HCT116 (cell line): ENCODE data around the gene CHD3. TPM values are rescaled to one million over a fixed set of nuclear protein-coding genes. Genes with fewer than 3 reads are reported as not detected.

Source experiments
- ATAC-seq: fragments of 200-7000 bp; cut with Tn5 transposase; 2 replicates; pipeline ENCODE4 v1.9.1; 2020; ENCODE audit warnings: mild to moderate bottlenecking, moderate library complexity
- BruUV-seq: library from RNA; stranded (reverse); fragments of 400-500 nt; replicated peaks from 2 replicates; lab custom pipeline; 2021; lab: Mats Ljungman, UMichigan
- CTCF ChIA-PET: fragments of 300-600 bp; sonication (Branson Sonifier 250); formaldehyde crosslinking; loops from one replicate; lab custom pipeline; 2021; ENCODE audit warnings: antibody characterized with exemption; lab: Charles Lee
- POLR2A ChIA-PET: fragments of 300-600, 350-600 bp; sonication (Branson Sonifier 250); formaldehyde crosslinking; loops from one replicate; lab custom pipeline; 2021; ENCODE audit warnings: antibody characterized with exemption; lab: Charles Lee
- RAD21 ChIA-PET, 2 experiments: fragments of 300-600 bp; sonication (Branson Sonifier 250); formaldehyde crosslinking; loops; one replicate each; lab custom pipeline; 2023; ENCODE audit warnings: low total read pairs in 2 of 2; ENCODE audit not compliant: uncharacterized antibody in 2 of 2, unreplicated experiment in 2 of 2, low non-redundant PET in 1 of 2; lab: Charles Lee
- DNase-seq: peaks from one replicate; pipeline ENCODE4 v3.0.0-alpha.2; 2010; ENCODE audit warnings: low read depth, low spot score
- H2AFZ ChIP-seq: fragments of 200-600 bp; shearing (Covaris generic), sonication (generic); 2 replicates; pipeline ENCODE4 v1.6.1; 2017; ENCODE audit warnings: low read depth, mixed run types, mixed read lengths, antibody characterized with exemption, low read length; ENCODE audit not compliant: poor library complexity, severe bottlenecking
- H3K27ac ChIP-seq: 2 replicates; pipeline ENCODE4 v1.5.1; 2012; ENCODE audit warnings: low read depth, low read length
- H3K27me3 ChIP-seq: fragments of 200-600 bp; sonication (generic); 2 replicates; pipeline ENCODE4 v1.6.1; 2016; ENCODE audit warnings: mixed run types, low read length, mixed read lengths; ENCODE audit not compliant: insufficient read depth
- H3K36me3 ChIP-seq, 2 experiments: fragments of 200-500 bp in 1 of 2; fragments of 200-600 bp in 1 of 2; sonication (Bioruptor generic) in 1 of 2; sonication (generic) in 1 of 2; 2 replicates each; pipeline versions ENCODE4 v1.5.1 to v1.6.1; 2014 to 2016; ENCODE audit warnings: low read length in 2 of 2, inconsistent platforms in 1 of 2, mixed read lengths in 1 of 2, mixed run types in 1 of 2; ENCODE audit not compliant: insufficient read depth in 2 of 2, control insufficient read depth in 1 of 2
- H3K4me1 ChIP-seq, 2 experiments: fragments of 200-600 bp in 1 of 2; sonication (generic) in 1 of 2; 2 replicates each; pipeline versions ENCODE4 v1.5.1 to v1.6.1; 2012 to 2017; ENCODE audit warnings: low read length in 2 of 2, inconsistent platforms in 1 of 2, mild to moderate bottlenecking in 1 of 2, mixed read lengths in 1 of 2, mixed run types in 1 of 2, moderate library complexity in 1 of 2; ENCODE audit not compliant: insufficient read depth in 2 of 2, control insufficient read depth in 1 of 2
- H3K4me2 ChIP-seq: fragments of 200-600 bp; sonication (generic); 2 replicates; pipeline ENCODE4 v1.6.1; 2017; ENCODE audit warnings: mixed run types, low read length, mixed read lengths
- H3K4me3 ChIP-seq, 2 experiments: fragments of 200-600 bp in 1 of 2; sonication (generic) in 1 of 2; replicated peaks in 1 of 2; 2 replicates each; pipeline ENCODE4 v1.5.1; 2011 to 2016; ENCODE audit warnings: low read length in 2 of 2, control low read depth in 1 of 2, low read depth in 1 of 2, mild to moderate bottlenecking in 1 of 2, mixed read lengths in 1 of 2, mixed run types in 1 of 2
- H3K79me2 ChIP-seq: fragments of 200-600 bp; sonication (generic); 2 replicates; pipeline ENCODE4 v1.6.1; 2017; ENCODE audit warnings: mild to moderate bottlenecking, mixed run types, low read length, moderate library complexity, mixed read lengths; ENCODE audit not compliant: insufficient read depth
- H3K9ac ChIP-seq: fragments of 200-600 bp; sonication (generic); 2 replicates; pipeline ENCODE4 v1.6.1; 2016; ENCODE audit warnings: low read length, mixed read lengths
- H3K9me2 ChIP-seq: fragments of 200-600 bp; sonication (generic), shearing (Covaris generic); 2 replicates; pipeline ENCODE4 v1.6.1; 2017; ENCODE audit warnings: mixed run types, mild to moderate bottlenecking, moderate library complexity; ENCODE audit not compliant: insufficient read depth
- H3K9me3 ChIP-seq, 2 experiments: fragments of 200-500 bp in 1 of 2; fragments of 200-600 bp in 1 of 2; sonication (Bioruptor generic) in 1 of 2; sonication (generic) in 1 of 2; 2 replicates each; pipeline ENCODE4 v1.6.1; 2014 to 2017; ENCODE audit warnings: low read length in 2 of 2, mixed read lengths in 2 of 2, inconsistent platforms in 1 of 2, low read depth in 1 of 2, mild to moderate bottlenecking in 1 of 2, mixed run types in 1 of 2, moderate library complexity in 1 of 2; ENCODE audit not compliant: control insufficient read depth in 1 of 2, insufficient read depth in 1 of 2
- H4K20me1 ChIP-seq: fragments of 200-600 bp; sonication (generic), shearing (Covaris generic); 2 replicates; pipeline ENCODE4 v1.6.1; 2017; ENCODE audit warnings: mixed run types, mild to moderate bottlenecking, moderate library complexity; ENCODE audit not compliant: insufficient read depth
- ATF3 ChIP-seq: IDR thresholded peaks from 2 replicates; pipeline ENCODE4 v1.6.1; 2012
- CBX3 ChIP-seq: IDR thresholded peaks from 2 replicates; pipeline ENCODE4 v1.6.1; 2012; ENCODE audit warnings: low read depth
- CEBPB ChIP-seq: IDR thresholded peaks from 2 replicates; pipeline ENCODE4 v1.6.1; 2012; ENCODE audit warnings: low read depth
- CTCF ChIP-seq, 3 experiments: fragments of 200-600 bp in 1 of 3; sonication (generic) in 1 of 3; IDR thresholded peaks in 2 of 3; conservative IDR thresholded peaks in 1 of 3; 2 replicates each; pipeline ENCODE4 v1.5.1; 2012 to 2017; ENCODE audit warnings: low read depth in 2 of 3, low read length in 2 of 3, antibody characterized with exemption in 1 of 3, borderline replicate concordance in 1 of 3, control low read depth in 1 of 3, mild to moderate bottlenecking in 1 of 3, mixed read lengths in 1 of 3, mixed run types in 1 of 3, moderate library complexity in 1 of 3; ENCODE audit not compliant: insufficient read depth in 1 of 3
- EGR1 ChIP-seq: IDR thresholded peaks from 2 replicates; pipeline ENCODE4 v1.6.1; 2012; ENCODE audit warnings: low read depth
- ELF1 ChIP-seq: IDR thresholded peaks from 2 replicates; pipeline ENCODE4 v1.6.1; 2012; ENCODE audit warnings: low read depth, borderline replicate concordance
- EZH2 ChIP-seq: fragments of 200-600 bp; sonication (generic); IDR thresholded peaks from 2 replicates; pipeline ENCODE4 v1.6.1; 2017; ENCODE audit warnings: antibody characterized with exemption, mixed run types
- EZH2phosphoT487 ChIP-seq: fragments of 200-600 bp; IDR thresholded peaks from 2 replicates; pipeline ENCODE4 v1.6.1; 2018; ENCODE audit warnings: antibody characterized with exemption, borderline replicate concordance
- FOSL1 ChIP-seq: IDR thresholded peaks from 2 replicates; pipeline ENCODE4 v1.6.1; 2012; ENCODE audit warnings: low read depth
- MAX ChIP-seq: IDR thresholded peaks from 2 replicates; pipeline ENCODE4 v1.6.1; 2012
- POLR2AphosphoS5 ChIP-seq: IDR thresholded peaks from 2 replicates; pipeline ENCODE4 v1.6.1; 2011; ENCODE audit warnings: mild to moderate bottlenecking, low read depth, low read length, moderate library complexity
- SIN3A ChIP-seq: IDR thresholded peaks from 2 replicates; pipeline ENCODE4 v1.6.1; 2012; ENCODE audit warnings: low read depth
- SP1 ChIP-seq: IDR thresholded peaks from 2 replicates; pipeline ENCODE4 v1.6.1; 2012; ENCODE audit warnings: low read depth
- SRF ChIP-seq: IDR thresholded peaks from 2 replicates; pipeline ENCODE4 v1.6.1; 2012; ENCODE audit warnings: low read depth
- TCF7L2 ChIP-seq: IDR thresholded peaks from 2 replicates; pipeline ENCODE4 v1.7.0; 2011; ENCODE audit warnings: borderline replicate concordance, inconsistent platforms; ENCODE audit not compliant: insufficient read depth, insufficient read length; ENCODE audit errors: extremely low read depth
- ZBTB33 ChIP-seq: IDR thresholded peaks from 2 replicates; pipeline ENCODE4 v1.6.1; 2011; ENCODE audit warnings: mild to moderate bottlenecking, low read length, moderate library complexity; ENCODE audit not compliant: insufficient replicate concordance; ENCODE audit errors: extremely low read depth
- intact Hi-C: fragments of 100-400 bp; cut with micrococcal nuclease; formaldehyde crosslinking; loops from 2 replicates; pipeline ENCODE4 v1.10.0; 2022
- total RNA-seq: library from RNA; stranded (reverse); gene quantifications from one replicate; pipeline ENCODE4 v1.2.1, GENCODE V29; 2021; ENCODE audit not compliant: unreplicated experiment
- TF ChIP-seq, protein P1 (sequence below): IDR thresholded peaks from 2 replicates; pipeline ENCODE4 v1.6.1; 2012; ENCODE audit warnings: low read depth

CHD3 gene
- total RNA-seq, 1 experiment from 2014 or later, result 54.8 TPM

GRCh38 chr17:7857713-7858521 lies 30.7 kb upstream of the CHD3 start, which contains the start of gene CYB5D1:
Gene CYB5D1 (plus strand): TSS chr17:7858003. CDS start chr17:7858135, 132 bp downstream.
- H3K36me3 ChIP-seq, result peaks cover 8 to 23% of the 10 kb centered on the region in 2 experiments; a peak in 3 of 4 replicates
- peak within 1 kb of the TSS; percentile 93 for H3K9ac ChIP-seq
- peak within 1 kb of the TSS; percentile 59 for H2AFZ ChIP-seq
- peak; percentile 94 for DNase-seq
- H3K9me3 ChIP-seq, result no peaks in the 10 kb centered on the region
- POLR2A ChIA-PET, result interaction anchor here (0.6 to 2.6 kb wide), 14 partner anchors 13 to 454 kb away, joined by 3 to 45 read pairs (median 4); partner anchors contain the start of genes CNTROB, TMEM256, TP53 and TRAPPC1
- H3K27me3 ChIP-seq, result no peaks in the 10 kb centered on the region
- ATAC-seq, result peak; percentile 49
- RAD21 ChIA-PET, result interaction anchor here (1.0 to 1.7 kb wide), 4 partner anchors 22 to 114 kb away, joined by 3 to 6 read pairs (median 5); no protein-coding TSS in a partner anchor
- H3K9me2 ChIP-seq, result no peaks in the 10 kb centered on the region
- H4K20me1 ChIP-seq, result no peaks in the 10 kb centered on the region
- peaks cover 10 to 24% of the 10 kb centered on the region in 2 experiments; a peak in 3 of 4 replicates for H3K4me1 ChIP-seq
- intact Hi-C loops, result loop anchor here (1.0 to 2.0 kb wide), 2 partner anchors 23 to 29 kb away; partner anchors contain the start of gene KDM6B
- peak within 1 kb of the TSS; percentile 99 for H3K4me2 ChIP-seq
- H3K4me3 ChIP-seq, result peak within 1 kb of the TSS; percentile 67 to 94
- peak within 1 kb of the TSS; percentile 92 for H3K27ac ChIP-seq
- BruUV-seq, result no TSS peak
- CTCF ChIA-PET, result interaction anchor here (0.9 to 1.5 kb wide), 11 partner anchors 13 to 183 kb away, joined by 3 to 12 read pairs (median 6); partner anchors contain the start of genes KDM6B and TP53
- H3K79me2 ChIP-seq, result peaks cover 42% of the 10 kb centered on the region
- TF ChIP-seq CTCF (IDR thresholded peaks at IDR 0.05 in 2 of 3, conservative IDR thresholded peaks at IDR 0.05 in 1 of 3; ENCODE audit: borderline replicate concordance in 1 of 3, insufficient read depth in 1 of 3, low read depth in 2 of 3, low read length in 2 of 3) (no peak), ZBTB33 (peak; percentile 88), MAX (peak; percentile 87), CBX3 (no peak), FOSL1 (no peak), EGR1 (no peak), SIN3A (peak; percentile 79), TCF7L2 (no peak), POLR2AphosphoS5 (no peak; the same call in 1 of the 2 replicates), EZH2phosphoT487 (no peak), CEBPB (no peak), ELF1 (no peak; the same call in 1 of the 2 replicates), SP1 (peak; percentile 94), EZH2 (no peak), SRF (no peak; the same call in 1 of the 2 replicates), ATF3 (no peak)
- TF ChIP-seq, protein P1, sequence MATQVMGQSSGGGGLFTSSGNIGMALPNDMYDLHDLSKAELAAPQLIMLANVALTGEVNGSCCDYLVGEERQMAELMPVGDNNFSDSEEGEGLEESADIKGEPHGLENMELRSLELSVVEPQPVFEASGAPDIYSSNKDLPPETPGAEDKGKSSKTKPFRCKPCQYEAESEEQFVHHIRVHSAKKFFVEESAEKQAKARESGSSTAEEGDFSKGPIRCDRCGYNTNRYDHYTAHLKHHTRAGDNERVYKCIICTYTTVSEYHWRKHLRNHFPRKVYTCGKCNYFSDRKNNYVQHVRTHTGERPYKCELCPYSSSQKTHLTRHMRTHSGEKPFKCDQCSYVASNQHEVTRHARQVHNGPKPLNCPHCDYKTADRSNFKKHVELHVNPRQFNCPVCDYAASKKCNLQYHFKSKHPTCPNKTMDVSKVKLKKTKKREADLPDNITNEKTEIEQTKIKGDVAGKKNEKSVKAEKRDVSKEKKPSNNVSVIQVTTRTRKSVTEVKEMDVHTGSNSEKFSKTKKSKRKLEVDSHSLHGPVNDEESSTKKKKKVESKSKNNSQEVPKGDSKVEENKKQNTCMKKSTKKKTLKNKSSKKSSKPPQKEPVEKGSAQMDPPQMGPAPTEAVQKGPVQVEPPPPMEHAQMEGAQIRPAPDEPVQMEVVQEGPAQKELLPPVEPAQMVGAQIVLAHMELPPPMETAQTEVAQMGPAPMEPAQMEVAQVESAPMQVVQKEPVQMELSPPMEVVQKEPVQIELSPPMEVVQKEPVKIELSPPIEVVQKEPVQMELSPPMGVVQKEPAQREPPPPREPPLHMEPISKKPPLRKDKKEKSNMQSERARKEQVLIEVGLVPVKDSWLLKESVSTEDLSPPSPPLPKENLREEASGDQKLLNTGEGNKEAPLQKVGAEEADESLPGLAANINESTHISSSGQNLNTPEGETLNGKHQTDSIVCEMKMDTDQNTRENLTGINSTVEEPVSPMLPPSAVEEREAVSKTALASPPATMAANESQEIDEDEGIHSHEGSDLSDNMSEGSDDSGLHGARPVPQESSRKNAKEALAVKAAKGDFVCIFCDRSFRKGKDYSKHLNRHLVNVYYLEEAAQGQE, result no peak
